ENCODE data around the gene TOLLIP. TPM values are rescaled to one million over a fixed set of nuclear protein-coding genes. Genes with fewer than 3 reads are reported as not detected.
A peak's percentile ranks its signal among the peaks of the same experiment; 100 is the strongest.

Gene TOLLIP
- total RNA-seq, 4 donors from 2014 or later = 114 to 167 (median 129) TPM

GRCh38 chr11:1299621-1300020 lies 9.8 kb downstream of the TOLLIP start:
- intact Hi-C loops (cut with DNase I; ENCODE audit: low total_unique reads) = no loop called here
- 78% methylated on average over 23 of the region's 23 CpGs for WGBS, 2 donors
- H3K4me3 ChIP-seq (ENCODE audit: low read depth, poor library complexity, severe bottlenecking) = no peak overlapping the region
- DNase-seq (ENCODE audit: low spot score in 2 of 2) = peak; percentile 14 to 83
- TF ChIP-seq, protein P1, sequence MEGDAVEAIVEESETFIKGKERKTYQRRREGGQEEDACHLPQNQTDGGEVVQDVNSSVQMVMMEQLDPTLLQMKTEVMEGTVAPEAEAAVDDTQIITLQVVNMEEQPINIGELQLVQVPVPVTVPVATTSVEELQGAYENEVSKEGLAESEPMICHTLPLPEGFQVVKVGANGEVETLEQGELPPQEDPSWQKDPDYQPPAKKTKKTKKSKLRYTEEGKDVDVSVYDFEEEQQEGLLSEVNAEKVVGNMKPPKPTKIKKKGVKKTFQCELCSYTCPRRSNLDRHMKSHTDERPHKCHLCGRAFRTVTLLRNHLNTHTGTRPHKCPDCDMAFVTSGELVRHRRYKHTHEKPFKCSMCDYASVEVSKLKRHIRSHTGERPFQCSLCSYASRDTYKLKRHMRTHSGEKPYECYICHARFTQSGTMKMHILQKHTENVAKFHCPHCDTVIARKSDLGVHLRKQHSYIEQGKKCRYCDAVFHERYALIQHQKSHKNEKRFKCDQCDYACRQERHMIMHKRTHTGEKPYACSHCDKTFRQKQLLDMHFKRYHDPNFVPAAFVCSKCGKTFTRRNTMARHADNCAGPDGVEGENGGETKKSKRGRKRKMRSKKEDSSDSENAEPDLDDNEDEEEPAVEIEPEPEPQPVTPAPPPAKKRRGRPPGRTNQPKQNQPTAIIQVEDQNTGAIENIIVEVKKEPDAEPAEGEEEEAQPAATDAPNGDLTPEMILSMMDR (IDR thresholded peaks at IDR 0.05) = no peak
- no peak for TF ChIP-seq POLR2A (IDR thresholded peaks at IDR 0.05)

DNA sequence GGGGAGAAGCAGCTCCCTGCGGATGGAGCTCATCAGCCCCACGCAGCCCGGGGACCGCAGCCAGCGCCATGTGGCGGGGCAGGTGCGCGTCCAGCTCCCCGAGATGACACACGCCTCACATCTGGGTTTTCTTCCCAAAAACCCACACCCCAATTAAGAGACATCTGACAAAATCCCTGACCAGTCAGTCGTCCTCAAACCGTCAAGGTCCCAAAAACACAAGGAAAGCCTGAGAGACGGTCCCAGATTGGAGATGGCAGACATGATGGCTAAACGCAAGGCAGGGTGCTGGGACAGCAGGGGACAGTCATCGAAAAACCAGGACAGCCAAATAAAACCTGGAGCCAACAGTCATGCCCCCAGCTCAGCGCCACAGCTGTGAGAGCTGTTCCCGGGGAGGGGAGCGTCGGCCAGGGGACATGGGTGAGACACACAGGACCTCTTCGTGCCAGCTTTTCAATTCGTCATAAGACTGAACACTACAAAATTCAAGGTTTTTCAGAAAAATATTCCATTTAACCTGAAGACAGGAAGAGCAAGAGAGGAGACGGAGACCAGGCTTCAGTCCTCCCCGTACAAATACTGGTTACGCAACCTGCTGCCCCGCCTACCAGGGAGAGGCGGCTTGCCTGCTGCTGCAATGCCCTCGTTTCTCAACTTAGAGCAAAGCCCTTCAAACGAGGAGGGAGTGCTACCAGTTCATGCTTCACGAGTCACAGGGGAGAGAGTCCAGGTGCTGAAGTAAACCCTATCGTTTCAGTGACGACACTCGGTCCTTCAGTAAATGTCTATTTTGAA lies 10.5 kb downstream of the TOLLIP start:
- no peak for TF ChIP-seq POLR2A (IDR thresholded peaks at IDR 0.05)
- TF ChIP-seq, protein P1 (IDR thresholded peaks at IDR 0.05) = no peak
- peak; percentile 88 to 96 for DNase-seq (ENCODE audit: low spot score in 2 of 2)
- intact Hi-C loops (cut with DNase I; ENCODE audit: low total_unique reads) = no loop called here
- WGBS, 2 donors = 48 to 52% methylated on average over 32 of the region's 32 CpGs
- no peak overlapping the region for H3K4me3 ChIP-seq (ENCODE audit: low read depth, poor library complexity, severe bottlenecking)

DNA sequence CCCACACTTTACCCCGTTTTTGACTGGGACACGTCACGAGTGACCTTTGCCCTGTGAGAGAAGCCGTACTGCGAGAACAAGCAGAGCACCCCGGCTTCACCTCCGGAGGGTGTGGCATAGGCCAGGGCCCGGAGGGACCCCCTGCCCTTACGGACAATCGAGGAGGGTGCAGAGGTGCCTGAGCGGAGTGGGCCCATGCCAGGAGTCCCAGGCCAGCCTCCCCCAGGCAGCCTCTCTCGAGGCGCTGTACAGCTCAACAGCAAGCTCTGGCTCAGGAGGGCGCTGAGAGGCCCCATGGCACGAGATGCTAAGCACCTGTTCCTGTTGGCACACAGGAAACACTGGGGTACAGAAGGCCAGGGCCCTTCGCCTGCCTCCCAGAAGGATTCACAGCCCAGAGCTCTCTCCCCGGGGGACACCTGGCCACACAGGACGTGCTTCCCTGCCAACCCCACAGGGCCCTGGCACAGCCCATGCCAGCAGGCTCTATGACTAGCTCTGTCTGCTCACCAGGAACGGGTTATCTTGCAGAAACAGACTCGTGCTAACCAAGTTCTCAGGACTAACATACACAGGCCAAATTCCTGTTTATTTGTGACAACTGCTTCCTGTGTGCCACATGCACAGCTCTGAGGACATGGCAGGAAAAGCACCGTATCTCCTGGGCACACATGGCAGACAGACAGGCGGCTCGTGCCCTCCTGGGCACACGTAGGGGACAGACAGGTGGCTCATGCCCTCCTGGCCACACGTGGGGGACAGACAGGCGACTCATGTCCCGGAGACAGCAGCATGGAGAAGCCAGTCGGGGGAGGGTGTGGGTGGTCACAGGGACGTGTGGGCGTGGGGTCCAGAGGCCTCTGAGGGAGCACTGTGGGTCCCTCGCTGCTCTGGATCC lies 11.6 kb downstream of the TOLLIP start:
- 74 to 80% methylated on average over 26 to 30 of the region's 31 CpGs for WGBS, 2 donors
- DNase-seq (ENCODE audit: low spot score in 2 of 2) = peak in 1 of 2 donors; percentile 80
- no peak overlapping the region for H3K4me3 ChIP-seq (ENCODE audit: low read depth, poor library complexity, severe bottlenecking)
- TF ChIP-seq, protein P1 (IDR thresholded peaks at IDR 0.05) = no peak
- no peak for TF ChIP-seq POLR2A (IDR thresholded peaks at IDR 0.05)
- intact Hi-C loops (cut with DNase I; ENCODE audit: low total_unique reads) = no loop called here

GRCh38 chr11:1297011-1297575 lies 12.3 kb downstream of the TOLLIP start:
- peak in 1 of 2 donors; percentile 73 for DNase-seq (ENCODE audit: low spot score in 2 of 2)
- no peak overlapping the region for H3K4me3 ChIP-seq (ENCODE audit: low read depth, poor library complexity, severe bottlenecking)
- intact Hi-C loops (cut with DNase I; ENCODE audit: low total_unique reads) = no loop called here
- 88 to 90% methylated on average over 24 to 25 of the region's 25 CpGs for WGBS, 2 donors
- TF ChIP-seq POLR2A (IDR thresholded peaks at IDR 0.05) = no peak
- TF ChIP-seq, protein P1 (IDR thresholded peaks at IDR 0.05) = no peak

DNA sequence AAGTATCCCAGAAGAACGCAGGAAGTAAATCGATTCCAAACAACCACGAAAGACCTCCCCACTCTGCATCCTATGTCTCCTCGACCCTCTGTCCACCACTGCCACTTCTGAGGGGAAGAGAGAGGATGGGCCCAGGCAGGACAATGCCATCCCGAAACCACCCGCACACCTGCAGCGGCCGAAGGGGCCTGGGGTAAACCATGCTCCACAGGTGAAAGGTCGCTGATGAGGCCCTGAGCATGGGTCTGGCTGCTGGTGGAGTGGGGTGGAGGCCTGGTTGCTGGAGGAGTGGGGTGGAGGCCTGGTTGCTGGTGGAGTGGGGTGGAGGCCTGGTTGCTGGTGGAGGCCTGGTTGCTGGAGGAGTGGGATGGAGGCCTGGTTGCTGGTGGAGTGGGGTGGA lies 13.1 kb downstream of the TOLLIP start:
- WGBS, 2 donors = 94 to 95% methylated on average over 9 of the region's 9 CpGs
- intact Hi-C loops (cut with DNase I; ENCODE audit: low total_unique reads) = no loop called here
- no peak for TF ChIP-seq POLR2A (IDR thresholded peaks at IDR 0.05)
- TF ChIP-seq, protein P1 (IDR thresholded peaks at IDR 0.05) = no peak
- DNase-seq (ENCODE audit: low spot score in 2 of 2) = peak in 1 of 2 donors; percentile 50
- H3K4me3 ChIP-seq (ENCODE audit: low read depth, poor library complexity, severe bottlenecking) = no peak overlapping the region
